GM18907 (cell line): ENCODE data around the gene HBA1.
"Not testable (repeated sequence)": the region's sequence is repeated elsewhere in the genome, so short reads cannot be mapped to it uniquely, and the experiment has no call there.

Source experiments
- ATAC-seq: cut with Tn5 transposase; IDR thresholded peaks from one replicate; pipeline ENCODE4 v1.9.1; 2021; ENCODE audit warnings: mild to moderate bottlenecking, moderate library complexity; ENCODE audit not compliant: unreplicated experiment

The HBA1 gene

DNA sequence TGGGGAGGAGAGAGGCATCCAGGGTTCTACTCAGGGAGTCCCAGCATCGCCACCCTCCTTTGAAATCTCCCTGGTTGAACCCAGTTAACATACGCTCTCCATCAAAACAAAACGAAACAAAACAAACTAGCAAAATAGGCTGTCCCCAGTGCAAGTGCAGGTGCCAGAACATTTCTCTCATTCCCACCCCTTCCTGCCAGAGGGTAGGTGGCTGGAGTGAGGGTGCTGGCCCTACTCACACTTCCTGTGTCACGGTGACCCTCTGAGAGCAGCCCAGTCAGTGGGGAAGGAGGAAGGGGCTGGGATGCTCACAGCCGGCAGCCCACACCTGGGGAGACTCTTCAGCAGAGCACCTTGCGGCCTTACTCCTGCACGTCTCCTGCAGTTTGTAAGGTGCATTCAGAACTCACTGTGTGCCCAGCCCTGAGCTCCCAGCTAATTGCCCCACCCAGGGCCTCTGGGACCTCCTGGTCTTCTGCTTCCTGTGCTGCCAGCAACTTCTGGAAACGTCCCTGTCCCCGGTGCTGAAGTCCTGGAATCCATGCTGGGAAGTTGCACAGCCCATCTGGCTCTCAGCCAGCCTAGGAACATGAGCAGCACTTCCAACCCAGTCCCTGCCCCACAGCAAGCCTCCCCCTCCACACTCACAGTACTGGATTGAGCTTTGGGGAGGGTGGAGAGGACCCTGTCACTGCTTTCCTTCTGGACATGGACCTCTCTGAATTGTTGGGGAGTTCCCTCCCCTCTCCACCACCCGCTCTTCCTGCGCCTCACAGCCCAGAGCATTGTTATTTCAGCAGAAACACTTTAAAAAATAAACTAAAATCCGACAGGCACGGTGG is 2.3 kb upstream of the HBA1 start:
- not testable (repeated sequence) for ATAC-seq

DNA sequence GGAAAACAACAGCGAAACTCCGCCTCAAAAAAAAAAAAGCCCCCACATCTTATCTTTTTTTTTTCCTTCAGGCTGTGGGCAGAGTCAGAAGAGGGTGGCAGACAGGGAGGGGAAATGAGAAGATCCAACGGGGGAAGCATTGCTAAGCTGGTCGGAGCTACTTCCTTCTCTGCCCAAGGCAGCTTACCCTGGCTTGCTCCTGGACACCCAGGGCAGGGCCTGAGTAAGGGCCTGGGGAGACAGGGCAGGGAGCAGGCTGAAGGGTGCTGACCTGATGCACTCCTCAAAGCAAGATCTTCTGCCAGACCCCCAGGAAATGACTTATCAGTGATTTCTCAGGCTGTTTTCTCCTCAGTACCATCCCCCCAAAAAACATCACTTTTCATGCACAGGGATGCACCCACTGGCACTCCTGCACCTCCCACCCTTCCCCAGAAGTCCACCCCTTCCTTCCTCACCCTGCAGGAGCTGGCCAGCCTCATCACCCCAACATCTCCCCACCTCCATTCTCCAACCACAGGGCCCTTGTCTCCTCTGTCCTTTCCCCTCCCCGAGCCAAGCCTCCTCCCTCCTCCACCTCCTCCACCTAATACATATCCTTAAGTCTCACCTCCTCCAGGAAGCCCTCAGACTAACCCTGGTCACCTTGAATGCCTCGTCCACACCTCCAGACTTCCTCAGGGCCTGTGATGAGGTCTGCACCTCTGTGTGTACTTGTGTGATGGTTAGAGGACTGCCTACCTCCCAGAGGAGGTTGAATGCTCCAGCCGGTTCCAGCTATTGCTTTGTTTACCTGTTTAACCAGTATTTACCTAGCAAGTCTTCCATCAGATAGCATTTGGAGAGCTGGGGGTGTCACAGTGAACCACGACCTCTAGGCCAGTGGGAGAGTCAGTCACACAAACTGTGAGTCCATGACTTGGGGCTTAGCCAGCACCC is 1.2 kb upstream of the HBA1 start:
- ATAC-seq = no peak

DNA sequence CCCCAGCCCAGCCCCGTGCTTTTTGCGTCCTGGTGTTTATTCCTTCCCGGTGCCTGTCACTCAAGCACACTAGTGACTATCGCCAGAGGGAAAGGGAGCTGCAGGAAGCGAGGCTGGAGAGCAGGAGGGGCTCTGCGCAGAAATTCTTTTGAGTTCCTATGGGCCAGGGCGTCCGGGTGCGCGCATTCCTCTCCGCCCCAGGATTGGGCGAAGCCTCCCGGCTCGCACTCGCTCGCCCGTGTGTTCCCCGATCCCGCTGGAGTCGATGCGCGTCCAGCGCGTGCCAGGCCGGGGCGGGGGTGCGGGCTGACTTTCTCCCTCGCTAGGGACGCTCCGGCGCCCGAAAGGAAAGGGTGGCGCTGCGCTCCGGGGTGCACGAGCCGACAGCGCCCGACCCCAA is 474 bp upstream of the HBA1 start:
- ATAC-seq = not testable (repeated sequence)

GRCh38 chr16:177394-177822 is 928 bp downstream of the HBA1 start:
- ATAC-seq = no peak

GRCh38 chr16:177981-178667 is 1.6 kb downstream of the HBA1 start:
- no peak for ATAC-seq

GRCh38 chr16:178668-179015 is 2.2 kb downstream of the HBA1 start:
- ATAC-seq = no peak

DNA sequence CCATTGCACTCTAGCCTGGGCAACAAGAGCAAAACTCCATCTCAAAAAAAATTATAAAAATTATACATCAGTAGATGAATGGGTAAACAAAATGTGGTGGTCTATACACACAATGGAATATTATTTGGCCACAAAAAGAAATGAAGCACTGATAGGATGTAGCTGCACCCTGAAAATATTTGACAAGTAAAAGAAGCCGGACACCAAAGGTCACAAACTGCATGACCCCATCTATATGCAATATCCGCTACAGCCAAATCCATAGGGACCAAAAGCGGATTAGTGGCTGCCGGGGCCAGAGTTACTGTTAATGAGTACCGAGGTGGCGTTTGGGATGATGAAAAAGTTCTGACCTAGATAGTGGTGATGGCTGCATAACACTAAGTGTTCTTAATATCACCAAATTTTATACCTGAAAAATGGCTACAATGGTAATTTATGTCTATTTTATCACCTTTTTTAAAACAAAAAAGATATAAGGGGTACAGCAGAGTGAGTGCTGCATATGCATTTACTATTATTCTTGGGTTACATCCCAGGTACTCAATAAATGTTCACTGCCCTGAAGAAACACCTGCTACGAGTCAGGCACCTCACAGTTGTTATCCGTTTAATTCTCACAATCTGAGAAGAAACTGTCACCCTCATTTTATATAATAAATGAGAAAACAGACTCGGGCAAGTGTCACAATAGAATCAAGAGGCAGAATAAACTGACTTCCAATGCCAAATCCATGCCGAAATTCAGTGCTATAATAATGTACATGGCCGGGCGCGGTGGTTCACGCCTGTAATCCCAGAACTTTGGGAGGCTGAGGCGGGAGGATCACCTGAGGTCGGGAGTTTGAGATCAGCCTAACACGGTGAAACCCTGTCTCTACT is 3.0 kb downstream of the HBA1 start:
- no peak for ATAC-seq

DNA sequence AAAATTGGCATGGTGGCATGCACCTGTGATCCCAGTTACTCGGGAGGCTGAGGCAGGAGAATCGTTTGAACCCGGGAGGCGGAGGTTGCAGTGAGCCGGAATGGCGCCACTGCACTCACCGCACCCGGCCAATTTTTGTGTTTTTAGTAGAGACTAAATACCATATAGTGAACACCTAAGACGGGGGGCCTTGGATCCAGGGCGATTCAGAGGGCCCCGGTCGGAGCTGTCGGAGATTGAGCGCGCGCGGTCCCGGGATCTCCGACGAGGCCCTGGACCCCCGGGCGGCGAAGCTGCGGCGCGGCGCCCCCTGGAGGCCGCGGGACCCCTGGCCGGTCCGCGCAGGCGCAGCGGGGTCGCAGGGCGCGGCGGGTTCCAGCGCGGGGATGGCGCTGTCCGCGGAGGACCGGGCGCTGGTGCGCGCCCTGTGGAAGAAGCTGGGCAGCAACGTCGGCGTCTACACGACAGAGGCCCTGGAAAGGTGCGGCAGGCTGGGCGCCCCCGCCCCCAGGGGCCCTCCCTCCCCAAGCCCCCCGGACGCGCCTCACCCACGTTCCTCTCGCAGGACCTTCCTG is 3.7 kb downstream of the HBA1 start, which contains the start of gene HBQ1:
TSS of gene HBQ1 (plus strand) at position 359 of the 575 bp plus-strand sequence. CDS start at position 387, 28 bp downstream.
- no peak for ATAC-seq

DNA sequence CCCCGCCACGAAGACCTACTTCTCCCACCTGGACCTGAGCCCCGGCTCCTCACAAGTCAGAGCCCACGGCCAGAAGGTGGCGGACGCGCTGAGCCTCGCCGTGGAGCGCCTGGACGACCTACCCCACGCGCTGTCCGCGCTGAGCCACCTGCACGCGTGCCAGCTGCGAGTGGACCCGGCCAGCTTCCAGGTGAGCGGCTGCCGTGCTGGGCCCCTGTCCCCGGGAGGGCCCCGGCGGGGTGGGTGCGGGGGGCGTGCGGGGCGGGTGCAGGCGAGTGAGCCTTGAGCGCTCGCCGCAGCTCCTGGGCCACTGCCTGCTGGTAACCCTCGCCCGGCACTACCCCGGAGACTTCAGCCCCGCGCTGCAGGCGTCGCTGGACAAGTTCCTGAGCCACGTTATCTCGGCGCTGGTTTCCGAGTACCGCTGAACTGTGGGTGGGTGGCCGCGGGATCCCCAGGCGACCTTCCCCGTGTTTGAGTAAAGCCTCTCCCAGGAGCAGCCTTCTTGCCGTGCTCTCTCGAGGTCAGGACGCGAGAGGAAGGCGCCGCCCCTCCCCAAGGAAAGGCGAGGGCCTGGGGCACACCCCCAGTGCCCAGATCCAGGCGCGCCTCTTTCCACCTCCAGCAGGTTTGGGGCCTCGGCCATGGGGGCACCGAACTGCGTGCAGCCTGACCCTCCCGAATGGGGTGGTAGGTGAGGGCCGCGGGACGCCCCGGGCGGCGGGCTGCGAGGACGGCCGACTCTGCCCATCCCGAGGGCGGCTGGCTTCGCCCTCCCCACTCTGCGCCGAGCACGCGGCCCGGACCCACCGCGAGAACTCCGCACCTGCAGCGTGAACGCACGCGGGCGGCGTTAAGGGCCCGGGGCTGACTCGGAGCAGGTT is 4.4 kb downstream of the HBA1 start:
- ATAC-seq = peak; percentile 56

- ATAC-seq = no peak
These were observed 5.1 kb downstream of the HBA1 start for GRCh38 chr16:181565-182021.

DNA sequence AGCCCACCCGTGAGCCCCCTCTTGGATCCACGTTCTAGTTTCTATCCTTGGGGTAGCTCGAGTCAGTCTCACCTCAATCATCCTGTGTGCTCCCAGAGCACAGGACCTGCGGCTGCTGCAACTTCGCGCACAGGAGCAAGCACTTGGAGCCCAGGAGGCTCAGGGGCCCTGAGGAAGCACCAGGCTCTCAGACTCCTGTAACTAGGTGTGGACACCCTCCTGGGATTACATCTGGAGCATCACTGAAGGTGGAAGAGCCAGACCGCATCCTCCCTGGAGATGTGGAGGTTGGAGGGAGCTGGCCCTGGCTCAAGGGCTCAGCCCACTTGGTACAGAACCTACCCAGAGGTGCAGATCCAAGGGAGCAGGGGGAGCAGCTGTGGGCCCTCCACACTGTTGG is 6.5 kb downstream of the HBA1 start:
- ATAC-seq = no peak

DNA sequence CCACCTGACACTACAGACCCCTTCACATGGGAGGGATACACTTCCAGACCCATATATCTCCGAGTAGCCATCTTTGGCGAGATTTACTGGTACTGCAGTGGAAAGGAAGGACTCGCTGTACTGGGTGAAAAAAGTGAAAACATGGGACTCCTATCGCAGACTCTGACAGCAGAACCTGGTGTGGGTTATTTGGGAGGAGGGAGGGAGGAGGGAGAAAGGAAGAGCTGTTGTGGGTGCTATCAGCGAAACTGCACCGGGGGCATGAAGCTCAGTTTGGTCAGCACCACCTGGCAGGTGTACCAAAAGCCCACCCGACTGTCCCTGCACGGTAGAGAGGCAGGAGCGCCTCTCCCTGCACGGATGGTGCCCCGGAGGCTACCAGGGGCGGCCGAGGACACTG is 8.7 kb downstream of the HBA1 start:
- no peak for ATAC-seq

DNA sequence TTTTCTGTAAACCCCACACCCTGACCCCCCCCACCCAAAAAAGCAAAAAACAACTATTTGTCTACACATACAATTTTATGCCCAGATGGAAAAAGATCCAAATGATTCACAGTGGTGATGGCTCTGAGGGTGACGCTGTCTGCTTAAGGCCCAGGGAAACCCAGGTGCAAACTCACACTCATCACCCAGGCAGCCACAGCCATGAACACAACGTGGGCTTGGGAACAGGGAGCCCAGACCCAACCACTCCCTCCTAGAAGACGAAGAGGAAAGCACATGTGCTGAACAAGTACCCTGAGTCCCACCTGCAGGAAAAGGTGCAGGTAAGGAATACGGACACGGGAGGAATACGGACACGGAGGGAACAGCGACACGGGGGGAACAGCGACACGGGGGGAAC is 9.2 kb downstream of the HBA1 start:
- ATAC-seq = no peak

DNA sequence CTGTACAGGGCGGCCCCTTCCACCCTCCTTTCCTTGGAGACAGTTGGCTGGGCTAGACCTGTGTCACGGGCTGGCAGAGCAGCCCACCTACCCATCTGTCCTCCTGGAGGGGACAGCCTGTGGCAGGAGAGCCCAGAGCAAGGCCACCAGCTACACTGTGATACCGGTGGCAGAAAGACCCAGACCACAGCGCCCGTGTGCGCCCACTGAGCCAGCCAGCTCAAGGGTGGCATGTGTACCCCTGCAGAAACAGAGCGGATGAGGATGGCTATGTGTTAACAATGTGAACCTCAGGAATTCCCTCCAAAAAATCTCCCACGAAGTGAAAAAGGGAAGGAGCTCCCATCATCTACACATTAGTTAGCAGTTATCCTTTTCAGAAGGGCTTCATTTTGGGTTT is 10.8 kb downstream of the HBA1 start:
- ATAC-seq = no peak

DNA sequence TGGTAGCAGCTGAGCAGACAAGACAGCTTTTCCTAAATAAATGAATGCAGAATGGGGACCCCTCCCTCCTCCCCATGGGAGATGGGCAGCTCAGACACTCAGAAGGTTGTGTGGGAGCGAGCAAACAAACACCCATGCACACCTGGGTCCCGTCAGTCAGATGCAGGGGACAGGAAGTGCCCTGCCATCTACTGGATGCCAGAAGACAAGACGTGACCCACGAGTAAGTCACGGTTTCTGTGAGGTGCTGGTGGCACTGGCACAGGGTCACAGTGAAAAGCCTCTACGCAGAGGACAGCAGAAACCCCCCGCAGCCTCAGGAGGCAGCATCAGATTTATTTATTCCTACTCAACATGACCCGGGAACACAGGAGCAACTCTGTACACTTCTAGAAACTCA is 12.2 kb downstream of the HBA1 start:
- ATAC-seq = no peak

GRCh38 chr16:189604-190186 is 13.2 kb downstream of the HBA1 start:
- ATAC-seq = no peak

GRCh38 chr16:191831-192230 is 15.4 kb downstream of the HBA1 start:
- ATAC-seq = no peak

DNA sequence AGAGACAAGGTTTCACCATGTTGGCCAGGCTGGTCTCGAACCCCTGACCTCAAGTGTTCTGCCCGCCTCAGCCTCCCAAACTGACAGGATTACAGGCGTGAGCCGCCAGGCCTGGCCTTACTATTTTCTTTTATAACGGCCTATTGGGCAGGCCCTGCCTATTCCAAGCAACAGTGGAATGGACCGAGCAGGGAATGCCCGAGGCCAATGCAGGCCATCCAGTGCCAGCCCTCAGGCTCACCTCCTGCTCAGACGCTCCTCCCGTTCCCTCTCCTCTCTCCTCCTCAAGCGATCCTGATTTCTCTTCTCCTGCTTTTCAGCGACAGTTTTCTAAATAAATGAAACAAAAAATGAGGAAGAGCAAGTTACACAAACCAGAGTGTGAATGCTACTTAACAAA is 16.2 kb downstream of the HBA1 start:
- ATAC-seq = no peak
